SH-SY5Y (cell line): ENCODE data around the gene LSM14B.

Experiments used
- GATA2 ChIP-seq: IDR thresholded peaks from 2 replicates; pipeline ENCODE4 v1.6.1; 2011; ENCODE audit warnings: mild to moderate bottlenecking, low read depth, low read length
- GATA3 ChIP-seq: IDR thresholded peaks from 2 replicates; pipeline ENCODE4 v1.6.1; 2011; ENCODE audit warnings: low read depth, mild to moderate bottlenecking, low read length, moderate library complexity

GRCh38 chr20:62151225-62151624 is 28.9 kb downstream of the LSM14B start:
- TF ChIP-seq GATA3 (no peak), GATA2 (no peak)
